T1000 (cell line): Measurements from ENCODE around the gene CCT7.
"Not testable (repeated sequence)": the region's sequence is repeated elsewhere in the genome, so short reads cannot be mapped to it uniquely, and the experiment has no call there.

Source experiments
- DNase-seq: peaks from one replicate; lab custom pipeline; 2025; ENCODE audit warnings: mixed read lengths; lab: John Stamatoyannopoulos, UW

CCT7 gene

DNA sequence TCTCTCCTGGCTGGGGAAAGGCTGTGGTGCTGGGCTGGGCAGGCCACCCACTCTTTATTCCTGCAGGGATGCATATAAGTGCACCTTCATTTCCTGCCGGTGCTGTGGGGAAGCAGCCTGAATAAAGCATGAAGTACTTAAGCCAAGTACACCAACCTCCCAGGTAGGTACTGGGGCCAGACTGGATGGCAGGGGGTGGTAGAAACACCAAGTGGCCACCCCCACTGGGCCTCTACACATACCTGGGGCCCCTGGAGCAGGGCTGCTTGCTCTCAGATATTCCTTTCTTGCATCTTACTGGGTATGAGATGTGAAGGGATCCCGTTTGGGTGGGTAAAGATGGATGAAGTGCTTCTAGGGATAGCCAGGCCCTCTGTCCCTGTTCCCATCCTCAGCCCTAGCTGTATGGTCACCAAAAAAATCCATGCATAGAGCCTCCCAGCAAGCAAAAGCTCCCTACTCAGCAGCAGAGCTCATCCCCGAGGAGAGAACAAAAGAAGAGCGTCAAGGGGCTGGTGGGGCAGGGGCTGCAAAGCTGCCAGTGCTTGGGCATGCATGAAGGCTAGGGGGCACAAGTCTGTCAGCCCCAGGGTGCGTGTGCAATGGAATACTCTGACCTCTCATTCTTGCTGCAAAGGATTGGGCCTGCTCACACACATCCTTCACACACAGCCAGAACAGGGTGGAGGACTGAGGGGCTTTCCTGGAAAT lies 22.0 kb downstream of the CCT7 start:
- DNase-seq = no peak

DNA sequence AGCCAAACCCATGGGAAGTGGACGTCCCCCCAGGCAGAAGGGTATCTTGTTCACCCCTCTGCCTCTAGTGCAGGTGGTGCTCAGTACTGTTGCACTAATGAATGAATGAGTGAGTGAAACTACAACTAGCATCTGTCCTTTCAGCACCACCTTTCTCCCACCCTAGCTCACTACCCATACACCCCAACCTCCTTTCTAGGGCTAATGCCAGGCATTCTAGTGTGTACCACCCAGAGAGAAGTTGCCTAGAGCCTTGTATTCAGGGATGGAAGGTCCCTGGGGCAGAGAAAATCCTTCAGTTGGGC lies 22.5 kb downstream of the CCT7 start:
- no peak for DNase-seq

DNA sequence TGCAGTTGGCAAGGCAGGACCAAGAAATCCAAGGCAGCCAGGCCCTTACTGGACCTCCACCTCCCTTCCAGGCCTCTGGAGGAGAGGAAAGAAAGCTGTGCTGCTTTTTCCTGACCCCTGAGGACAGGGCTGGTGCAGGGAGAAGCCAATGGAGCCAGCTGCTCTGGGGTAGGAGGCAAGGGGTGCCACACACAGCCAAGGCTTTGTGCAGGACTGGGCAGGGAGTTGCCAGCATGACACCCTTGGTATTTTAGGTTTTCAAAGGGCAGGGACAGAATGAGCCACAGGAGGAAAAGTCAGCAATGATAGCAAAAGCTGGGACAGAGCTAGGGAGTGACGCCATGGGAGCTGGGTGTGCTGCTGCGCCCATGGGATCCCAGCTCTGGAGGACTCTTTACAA lies 22.9 kb downstream of the CCT7 start:
- DNase-seq = no peak

DNA sequence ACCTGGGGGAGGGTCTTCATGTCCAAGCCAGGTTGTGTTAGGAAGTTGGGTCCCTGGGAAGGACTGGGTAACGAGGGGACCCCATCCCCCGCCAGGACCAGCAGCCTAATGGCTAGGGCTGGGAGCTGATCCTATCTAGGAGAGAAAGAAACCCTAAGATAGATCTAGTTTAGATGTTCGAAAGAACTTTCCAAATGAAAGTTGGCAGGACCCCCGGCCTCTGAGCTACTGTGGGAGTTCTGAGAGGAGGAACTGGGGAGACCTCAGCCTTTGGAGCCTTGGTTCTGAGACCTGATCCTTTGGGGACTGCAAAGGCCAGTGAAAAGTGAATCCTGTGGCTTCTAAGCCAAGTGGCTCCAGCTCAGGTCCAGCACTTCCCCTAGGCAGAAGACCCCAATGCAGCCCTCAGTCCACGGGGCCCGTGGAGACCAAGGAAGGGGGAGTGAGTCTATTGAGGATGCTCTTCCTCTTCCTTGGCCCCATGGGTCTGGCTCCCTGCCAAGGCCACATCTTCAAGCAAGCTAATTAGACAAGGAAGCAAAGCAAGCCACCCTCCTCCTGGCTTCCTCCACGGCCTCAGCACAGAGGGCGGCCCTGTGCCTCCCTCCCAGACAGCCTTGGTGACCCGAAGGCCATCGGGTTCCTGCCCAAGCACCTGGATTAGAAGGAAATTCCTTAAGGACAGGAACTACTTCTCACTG lies 23.5 kb downstream of the CCT7 start:
- no peak for DNase-seq

DNA sequence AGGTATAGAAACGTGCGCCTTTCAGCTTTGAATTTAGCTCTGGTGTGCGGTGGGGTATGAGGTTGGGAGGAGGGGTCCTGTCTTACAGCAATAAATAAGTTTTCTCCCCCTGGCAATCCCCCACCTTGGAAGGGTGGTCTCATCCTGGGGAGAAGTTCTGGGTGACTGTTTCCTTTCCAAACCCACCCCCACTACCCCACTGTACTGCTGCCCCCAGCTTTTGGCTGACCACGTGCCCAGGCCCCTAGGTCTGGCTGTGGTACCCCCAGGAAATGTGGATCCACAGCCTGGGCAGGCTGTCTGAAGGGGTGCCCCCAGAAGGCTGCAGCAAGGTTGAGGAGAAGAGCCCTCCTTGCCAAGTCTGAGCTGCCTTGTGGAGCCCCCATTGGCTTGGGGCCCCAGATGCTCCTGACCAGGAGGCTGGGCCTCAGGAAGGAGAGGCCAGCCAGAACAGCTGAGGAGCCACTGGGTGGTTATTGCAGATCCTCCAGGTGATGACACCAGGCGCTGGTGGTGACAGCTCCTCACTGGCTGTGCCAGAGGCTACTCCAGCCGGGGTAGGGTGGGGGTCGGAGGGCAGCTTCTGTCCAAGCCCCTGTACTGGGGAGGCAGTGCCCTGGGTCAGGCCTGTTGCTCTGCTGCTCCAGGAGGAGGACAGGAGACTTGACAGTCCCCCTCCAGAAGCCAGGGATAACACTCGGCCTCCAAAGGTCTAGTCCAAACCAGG lies 24.2 kb downstream of the CCT7 start:
- no peak for DNase-seq

DNA sequence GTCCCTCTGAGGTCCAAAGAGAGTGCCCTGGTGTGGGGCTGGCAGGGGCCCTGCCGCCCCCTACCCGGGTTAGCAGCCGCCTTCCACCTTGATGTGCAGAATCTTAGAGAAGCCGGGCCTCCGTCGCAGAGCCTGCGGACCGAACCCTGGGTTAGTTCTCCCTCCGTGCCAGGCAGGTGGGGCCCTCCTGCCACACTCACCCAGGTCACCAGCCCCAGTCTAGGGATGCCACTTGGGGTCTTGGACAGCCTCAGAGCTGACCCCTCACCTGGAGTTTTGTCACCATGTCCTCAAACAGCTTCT lies 24.8 kb downstream of the CCT7 start:
- DNase-seq = no peak

GRCh38 chr2:73259276-73259675 lies 25.2 kb downstream of the CCT7 start:
- DNase-seq = no peak

DNA sequence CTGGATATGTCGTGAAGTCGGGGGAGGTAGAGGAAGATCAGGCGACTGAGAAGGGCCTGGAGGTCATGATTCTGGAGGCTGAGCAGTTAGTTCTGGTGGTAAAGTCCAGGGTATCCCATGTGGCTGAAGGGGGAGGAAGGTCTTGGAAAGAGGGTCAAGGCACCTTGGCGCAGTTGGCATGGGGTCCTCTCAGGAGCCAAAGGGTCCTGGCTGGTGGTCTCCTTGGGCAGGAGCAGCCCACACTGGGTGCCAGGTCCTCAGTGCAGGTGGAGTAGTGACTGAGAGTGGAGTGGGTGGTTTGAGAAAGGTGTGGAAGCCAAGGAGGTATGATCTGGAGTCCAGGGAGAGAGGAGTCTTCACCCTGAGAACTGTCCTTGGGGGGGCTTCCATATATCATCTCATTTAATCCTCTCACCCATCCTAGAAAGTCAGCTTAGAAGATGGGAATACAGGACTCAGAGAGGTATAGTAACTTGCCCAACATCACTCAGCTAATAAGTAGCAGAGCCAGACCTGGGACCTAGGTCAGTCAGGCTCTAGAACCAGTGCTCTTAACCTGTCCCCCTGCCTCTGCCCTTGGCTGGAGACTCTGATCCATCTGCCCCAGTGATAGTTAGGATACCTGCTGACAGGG lies 25.7 kb downstream of the CCT7 start:
- DNase-seq = no peak

GRCh38 chr2:73260338-73260984 lies 26.4 kb downstream of the CCT7 start:
- no peak for DNase-seq

DNA sequence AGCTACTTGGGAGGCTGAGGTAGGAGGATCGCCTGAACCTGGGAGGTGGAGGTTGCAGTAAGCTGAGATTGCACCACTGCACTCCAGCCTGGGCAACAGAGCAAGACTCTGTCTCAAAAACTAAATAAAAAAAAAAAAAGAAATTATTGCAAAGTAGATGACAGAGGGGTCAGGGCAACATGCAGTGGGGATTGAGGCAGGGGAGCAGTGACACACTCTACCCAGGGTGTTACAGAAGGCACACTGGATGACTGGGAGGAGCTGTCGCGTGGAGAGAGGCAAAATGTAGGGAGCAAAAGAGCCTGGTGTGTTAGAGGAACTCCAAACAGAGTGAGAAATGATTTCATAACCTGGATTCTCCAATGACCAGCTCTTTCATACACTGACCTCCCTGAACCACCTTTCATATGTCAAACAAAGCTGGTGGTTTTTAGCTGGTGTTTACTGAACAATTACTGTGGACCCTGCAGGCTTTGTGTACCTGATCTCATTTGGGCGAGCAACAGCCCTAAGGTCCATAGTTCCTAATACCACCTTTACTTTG lies 28.1 kb downstream of the CCT7 start:
- no peak for DNase-seq

GRCh38 chr2:73262691-73263429 lies 28.8 kb downstream of the CCT7 start:
- DNase-seq = not testable (repeated sequence)

GRCh38 chr2:73263540-73264331 lies 29.6 kb downstream of the CCT7 start:
- DNase-seq = no peak

DNA sequence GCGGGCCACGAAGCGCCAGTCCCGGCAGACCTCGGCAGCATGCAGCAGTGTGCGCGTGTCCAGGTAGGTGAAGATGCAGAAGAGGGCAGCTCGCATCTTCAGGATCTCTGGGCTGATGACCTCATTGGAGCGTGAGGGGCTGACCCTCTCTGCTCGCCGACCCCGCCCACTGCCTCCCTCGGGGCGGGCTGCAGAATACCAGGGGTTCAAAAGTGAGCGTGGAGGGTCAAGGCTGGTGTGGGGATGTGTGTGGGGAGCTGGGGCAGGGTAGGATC lies 30.2 kb downstream of the CCT7 start:
- no peak for DNase-seq

- no peak for DNase-seq
Observed at GRCh38 chr2:73264783-73265182, 30.7 kb downstream of the CCT7 start.

GRCh38 chr2:73265298-73266060 lies 31.4 kb downstream of the CCT7 start:
- DNase-seq = no peak

- no peak for DNase-seq
Observed at GRCh38 chr2:73266061-73266901, 32.2 kb downstream of the CCT7 start.

DNA sequence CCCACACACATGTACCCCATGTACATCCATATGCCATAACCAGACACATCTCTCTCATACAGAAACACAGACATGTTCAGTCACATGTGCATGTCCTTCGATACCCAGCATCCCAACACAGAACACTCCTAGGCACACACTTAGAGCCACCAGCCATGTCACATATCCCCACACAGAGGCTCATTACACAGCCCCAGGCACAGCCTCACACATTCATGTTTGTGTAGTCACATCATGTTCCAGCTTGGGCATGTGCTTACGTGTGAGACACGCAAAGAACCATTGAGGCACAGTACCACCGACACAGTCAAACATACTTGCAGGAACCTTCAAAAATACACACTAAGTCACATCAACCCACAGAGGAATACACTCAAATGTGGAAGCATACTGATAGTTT lies 32.9 kb downstream of the CCT7 start:
- DNase-seq = no peak

DNA sequence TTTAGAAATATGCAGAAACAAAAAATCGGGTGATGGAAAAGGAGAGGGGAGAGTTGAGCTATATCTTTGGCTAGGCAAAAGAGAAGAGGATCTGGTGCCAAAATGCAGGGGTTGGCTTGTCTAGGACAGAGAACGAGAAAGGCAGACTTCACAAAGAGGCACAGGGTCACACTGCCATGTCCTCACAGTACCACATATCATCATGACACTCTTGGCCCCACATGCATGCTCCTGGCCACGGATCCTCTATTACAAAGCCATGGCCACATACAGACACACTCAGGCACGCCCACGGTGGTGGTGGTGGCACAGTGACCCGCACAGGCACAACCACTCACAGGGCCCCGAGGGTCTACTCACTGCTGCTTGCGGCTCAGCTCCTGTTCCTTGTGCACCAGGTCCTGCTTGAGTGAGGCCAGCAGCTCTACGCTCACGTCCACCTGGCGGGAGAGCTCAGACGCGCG lies 34.3 kb downstream of the CCT7 start:
- no peak for DNase-seq
